ENCODE results near the gene TBC1D20. TPM values are rescaled to one million over a fixed set of nuclear protein-coding genes. Genes with fewer than 3 reads are reported as not detected.

Gene TBC1D20
- total RNA-seq, 4 donors from 2014 or later, result 28.9 to 39.0 (median 34.0) TPM

GRCh38 chr20:408843-409696 is 53.3 kb downstream of the TBC1D20 start:
- H3K4me3 ChIP-seq, result peak overlapping the region; percentile 92 to 96 (median 95)
- ATAC-seq (no peak), DNase-seq (no peak)
- no peaks in the 10 kb centered on the region for H3K9me3 ChIP-seq
- in situ Hi-C loops (cut with MboI; ENCODE audit: low sequenced_read_pairs in 4 of 4), result no loop called here
- peak overlapping the region; percentile 95 to 98 (median 97) for H3K27ac ChIP-seq
- peaks cover 25 to 26% of the 10 kb centered on the region in 2 donors for H3K4me1 ChIP-seq
- H3K36me3 ChIP-seq, result peaks cover 0 to 5% of the 10 kb centered on the region in 2 donors
- TF ChIP-seq, protein P1, sequence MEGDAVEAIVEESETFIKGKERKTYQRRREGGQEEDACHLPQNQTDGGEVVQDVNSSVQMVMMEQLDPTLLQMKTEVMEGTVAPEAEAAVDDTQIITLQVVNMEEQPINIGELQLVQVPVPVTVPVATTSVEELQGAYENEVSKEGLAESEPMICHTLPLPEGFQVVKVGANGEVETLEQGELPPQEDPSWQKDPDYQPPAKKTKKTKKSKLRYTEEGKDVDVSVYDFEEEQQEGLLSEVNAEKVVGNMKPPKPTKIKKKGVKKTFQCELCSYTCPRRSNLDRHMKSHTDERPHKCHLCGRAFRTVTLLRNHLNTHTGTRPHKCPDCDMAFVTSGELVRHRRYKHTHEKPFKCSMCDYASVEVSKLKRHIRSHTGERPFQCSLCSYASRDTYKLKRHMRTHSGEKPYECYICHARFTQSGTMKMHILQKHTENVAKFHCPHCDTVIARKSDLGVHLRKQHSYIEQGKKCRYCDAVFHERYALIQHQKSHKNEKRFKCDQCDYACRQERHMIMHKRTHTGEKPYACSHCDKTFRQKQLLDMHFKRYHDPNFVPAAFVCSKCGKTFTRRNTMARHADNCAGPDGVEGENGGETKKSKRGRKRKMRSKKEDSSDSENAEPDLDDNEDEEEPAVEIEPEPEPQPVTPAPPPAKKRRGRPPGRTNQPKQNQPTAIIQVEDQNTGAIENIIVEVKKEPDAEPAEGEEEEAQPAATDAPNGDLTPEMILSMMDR (IDR thresholded peaks at IDR 0.05 in 4 of 5, conservative IDR thresholded peaks at IDR 0.05 in 1 of 5), result no peak
- no peak for TF ChIP-seq POLR2A (IDR thresholded peaks at IDR 0.05)
- intact Hi-C loops (cut with DNase I; ENCODE audit: low total_unique reads), result loop anchor here (2.0 to 5.0 kb wide), 4 partner anchors 57 to 243 kb away; partner anchors contain the start of genes CSNK2A1, SRXN1 and ZCCHC3
- no peaks in the 10 kb centered on the region for H3K27me3 ChIP-seq

GRCh38 chr20:407953-408842 is 54.1 kb downstream of the TBC1D20 start, which contains the start of gene RBCK1:
TSS of gene RBCK1 (plus strand) at chr20:408299. CDS start at chr20:408758, 459 bp downstream.
- Histone ChIP-seq H3K36me3 (peaks cover 0 to 5% of the 10 kb centered on the region in 2 donors), H3K27me3 (no peaks in the 10 kb centered on the region), H3K27ac (peak within 1 kb of the TSS; percentile 95 to 98 (median 97)), H3K9me3 (no peaks in the 10 kb centered on the region), H3K4me1 (peaks cover 25 to 26% of the 10 kb centered on the region in 2 donors), H3K4me3 (peak within 1 kb of the TSS; percentile 92 to 96 (median 95))
- DNase-seq, result peak; percentile 67 to 81
- intact Hi-C loops (cut with DNase I; ENCODE audit: low total_unique reads), result loop anchor here (1.0 to 5.0 kb wide), 6 partner anchors 54 to 244 kb away; partner anchors contain the start of genes CSNK2A1, SRXN1, TBC1D20 and ZCCHC3
- ATAC-seq, result peak; percentile 85
- TF ChIP-seq POLR2A (IDR thresholded peaks at IDR 0.05), result peak; percentile 68 to 72
- TF ChIP-seq, protein P1 (IDR thresholded peaks at IDR 0.05 in 4 of 5, conservative IDR thresholded peaks at IDR 0.05 in 1 of 5), result no peak
- in situ Hi-C loops (cut with MboI; ENCODE audit: low sequenced_read_pairs in 4 of 4), result no loop called here

DNA sequence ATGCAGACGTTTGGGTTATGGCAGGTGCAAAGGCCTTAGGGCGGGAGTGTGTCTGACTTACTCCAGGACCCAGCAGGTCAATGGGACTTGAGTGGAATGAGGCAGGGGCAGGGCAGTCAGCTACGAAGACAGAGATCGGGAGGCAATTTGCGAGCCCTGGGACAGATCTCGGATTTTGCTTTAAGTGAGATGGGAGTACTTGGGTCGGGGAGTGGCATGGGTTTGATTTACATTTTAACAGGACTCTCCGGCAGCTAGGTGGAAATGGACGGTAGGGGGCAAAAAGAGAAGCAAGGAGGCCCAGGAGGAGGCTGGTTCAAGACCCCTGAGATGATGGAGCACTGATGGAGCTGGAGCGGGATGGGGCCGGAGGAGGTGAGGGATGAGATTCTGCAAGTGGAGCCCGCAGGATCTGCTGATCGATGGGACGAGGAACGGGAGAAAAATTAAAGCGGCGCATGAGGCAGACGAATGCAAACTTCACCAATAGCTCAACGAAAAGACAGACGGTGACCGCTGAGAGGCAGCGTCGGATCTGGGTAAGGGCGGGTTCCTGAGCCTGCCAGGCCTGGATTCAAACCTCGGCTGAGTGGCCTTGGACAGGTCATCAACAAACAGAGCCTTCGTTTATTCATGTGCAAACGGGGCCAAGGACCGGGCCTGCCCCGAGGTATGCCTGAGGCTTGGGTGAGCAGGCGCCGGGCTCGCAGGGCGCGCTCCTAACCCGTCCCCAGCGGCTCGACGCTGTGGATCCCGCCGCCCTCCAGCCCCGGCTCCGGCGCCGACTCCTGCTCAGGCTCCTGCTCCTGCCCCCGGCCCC is 55.0 kb downstream of the TBC1D20 start:
- Histone ChIP-seq H3K27ac (peak overlapping the region; percentile 95 to 98 (median 97)), H3K4me1 (peaks cover 25 to 26% of the 10 kb centered on the region in 2 donors), H3K4me3 (peak overlapping the region; percentile 63 to 94 (median 80)), H3K36me3 (peaks cover 0 to 1% of the 10 kb centered on the region in 2 donors), H3K27me3 (no peaks in the 10 kb centered on the region), H3K9me3 (no peaks in the 10 kb centered on the region)
- DNase-seq (peak; percentile 57 to 73), ATAC-seq (peak; percentile 71 to 77)
- in situ Hi-C loops (cut with MboI; ENCODE audit: low sequenced_read_pairs in 4 of 4) (no loop called here), intact Hi-C loops (cut with DNase I; ENCODE audit: low total_unique reads) (loop anchor here (1.0 to 5.0 kb wide), 5 partner anchors 55 to 245 kb away; partner anchors contain the start of genes CSNK2A1, SRXN1 and TBC1D20)
- TF ChIP-seq, protein P1 (IDR thresholded peaks at IDR 0.05 in 4 of 5, conservative IDR thresholded peaks at IDR 0.05 in 1 of 5), result peak in 3 of 5 experiments; percentile 25 to 36 (median 28)
- TF ChIP-seq POLR2A (IDR thresholded peaks at IDR 0.05), result no peak

Measured in gastrocnemius medialis (tissue), 4 donors.